SU-DHL-6 (cell line): ENCODE measurements around the gene FAF2.
A peak's percentile ranks its signal among the peaks of the same experiment; 100 is the strongest.

Experiments used
- H2AFZ ChIP-seq: fragments of 200-600 bp; sonication (generic); 2 replicates; pipeline ENCODE4 v1.6.1; 2014; ENCODE audit warnings: low read depth, mild to moderate bottlenecking, moderate library complexity, mixed read lengths, antibody characterized with exemption, low read length; ENCODE audit not compliant: severe bottlenecking
- H3F3A ChIP-seq: fragments of 200-600 bp; shearing (Covaris generic); 2 replicates; pipeline ENCODE4 v1.6.0; 2016; ENCODE audit warnings: antibody characterized with exemption, mild to moderate bottlenecking; ENCODE audit not compliant: insufficient read depth
- H3K27ac ChIP-seq: fragments of 200-600 bp; sonication (generic); 2 replicates; pipeline ENCODE4 v1.5.1; 2016; ENCODE audit warnings: low read depth, mild to moderate bottlenecking, low read length, moderate library complexity, mixed read lengths
- H3K27me3 ChIP-seq: fragments of 200-600 bp; sonication (generic), shearing (Covaris generic); 2 replicates; pipeline ENCODE4 v1.6.0; 2014; ENCODE audit warnings: mild to moderate bottlenecking, low read length
- H3K36me3 ChIP-seq: fragments of 200-600 bp; sonication (generic); 2 replicates; pipeline ENCODE4 v1.6.1; 2014; ENCODE audit warnings: mild to moderate bottlenecking, low read length, mixed read lengths
- H3K4me2 ChIP-seq: fragments of 300-600, 200-600 bp; shearing (Covaris generic), sonication (generic); 2 replicates; pipeline ENCODE4 v1.6.0; 2014; ENCODE audit warnings: low read length, low read depth, mild to moderate bottlenecking; ENCODE audit not compliant: poor library complexity, severe bottlenecking
- H3K4me3 ChIP-seq: fragments of 200-600 bp; sonication (generic); 2 replicates; pipeline ENCODE4 v1.5.1; 2014; ENCODE audit warnings: antibody characterized with exemption, low read length, mild to moderate bottlenecking, mixed read lengths; ENCODE audit not compliant: insufficient read depth, poor library complexity, severe bottlenecking
- H3K79me2 ChIP-seq: fragments of 200-600 bp; sonication (generic); 2 replicates; pipeline ENCODE4 v1.6.1; 2014; ENCODE audit warnings: mild to moderate bottlenecking, low read length, moderate library complexity; ENCODE audit not compliant: insufficient read depth
- H3K9ac ChIP-seq: fragments of 200-600 bp; sonication (generic); 2 replicates; pipeline ENCODE4 v1.7.0; 2014; ENCODE audit warnings: mild to moderate bottlenecking, low read length
- H3K9me2 ChIP-seq: fragments of 200-600 bp; sonication (generic); replicated peaks from 2 replicates; pipeline ENCODE4 v1.6.1; 2014; ENCODE audit warnings: low read length; ENCODE audit not compliant: insufficient read depth
- H3K9me3 ChIP-seq: fragments of 200-600 bp; sonication (generic); 2 replicates; pipeline ENCODE4 v1.6.1; 2014; ENCODE audit warnings: low read length, mixed read lengths; ENCODE audit not compliant: insufficient read depth
- H4K20me1 ChIP-seq: fragments of 200-600 bp; sonication (generic); 2 replicates; pipeline ENCODE4 v1.6.1; 2014; ENCODE audit warnings: low read depth, mild to moderate bottlenecking, antibody characterized with exemption, low read length, moderate library complexity, mixed read lengths
- CTCF ChIP-seq: fragments of 200-600 bp; sonication (generic); IDR thresholded peaks from one replicate; pipeline ENCODE4 v1.5.1; 2017; ENCODE audit warnings: antibody characterized with exemption, mild to moderate bottlenecking, low read length, moderate library complexity; ENCODE audit not compliant: insufficient read depth, poor library complexity, severe bottlenecking
- EZH2phosphoT487 ChIP-seq: fragments of 200-600 bp; sonication (generic), shearing (Covaris generic); conservative IDR thresholded peaks from 2 replicates; pipeline ENCODE4 v1.6.1; 2018; ENCODE audit warnings: mild to moderate bottlenecking, antibody characterized with exemption, low read length, moderate library complexity, mixed read lengths

Gene FAF2

GRCh38 chr5:176416965-176417364 lies 31.2 kb upstream of the FAF2 start:
- Histone ChIP-seq H3K27me3 (no peaks in the 10 kb centered on the region), H3K9me3 (no peaks in the 10 kb centered on the region), H4K20me1 (no peaks in the 10 kb centered on the region), H3K27ac (no peak overlapping the region), H3K4me3 (peak overlapping the region; percentile 93), H3K9me2 (no peaks in the 10 kb centered on the region), H3K36me3 (no peaks in the 10 kb centered on the region), H3F3A (no peaks in the 10 kb centered on the region), H2AFZ (peak overlapping the region; percentile 37), H3K9ac (peak overlapping the region; percentile 95), H3K79me2 (peaks cover 5% of the 10 kb centered on the region; the same call in 1 of the 2 replicates), H3K4me2 (peak overlapping the region; percentile 64)
- no peak for TF ChIP-seq CTCF
- no peak for TF ChIP-seq EZH2phosphoT487

GRCh38 chr5:176418251-176418650 lies 29.9 kb upstream of the FAF2 start:
- Histone ChIP-seq H3K27ac (no peak overlapping the region), H3K9ac (no peak overlapping the region), H3K9me3 (no peaks in the 10 kb centered on the region), H3K27me3 (no peaks in the 10 kb centered on the region), H3K36me3 (no peaks in the 10 kb centered on the region), H3F3A (no peaks in the 10 kb centered on the region), H4K20me1 (no peaks in the 10 kb centered on the region), H2AFZ (no peak overlapping the region), H3K9me2 (no peaks in the 10 kb centered on the region), H3K4me3 (no peak overlapping the region), H3K4me2 (no peak overlapping the region), H3K79me2 (peaks cover 5% of the 10 kb centered on the region; the same call in 1 of the 2 replicates)
- no peak for TF ChIP-seq CTCF
- TF ChIP-seq EZH2phosphoT487 = no peak

- Histone ChIP-seq H3K9me3 (peaks cover 1% of the 10 kb centered on the region; the same call in 1 of the 2 replicates), H3K4me3 (no peak overlapping the region), H2AFZ (no peak overlapping the region), H3K9ac (no peak overlapping the region), H3K79me2 (peaks cover 5% of the 10 kb centered on the region; the same call in 1 of the 2 replicates), H3F3A (no peaks in the 10 kb centered on the region), H4K20me1 (no peaks in the 10 kb centered on the region), H3K27ac (no peak overlapping the region), H3K36me3 (no peaks in the 10 kb centered on the region), H3K27me3 (no peaks in the 10 kb centered on the region), H3K4me2 (no peak overlapping the region), H3K9me2 (no peaks in the 10 kb centered on the region)
- TF ChIP-seq CTCF (no peak), EZH2phosphoT487 (no peak)
Measured at GRCh38 chr5:176420086-176420485, 28.1 kb upstream of the FAF2 start.
